HEK293 (cell line): ENCODE data around the gene HEATR5B.

Source experiments
- OVOL3 ChIP-seq: fragments of 450-650 bp; formaldehyde crosslinking; IDR thresholded peaks from 2 replicates; pipeline ENCODE4 v1.5.1; 2016; ENCODE audit warnings: missing biosample characterization, missing genetic modification characterization
- ZBTB20 ChIP-seq: fragments of 450-650 bp; formaldehyde crosslinking; IDR thresholded peaks from 2 replicates; pipeline ENCODE4 v1.5.1; 2016; ENCODE audit warnings: missing biosample characterization, missing genetic modification characterization
- ZNF174 ChIP-seq: fragments of 450-650 bp; formaldehyde crosslinking; IDR thresholded peaks from 2 replicates; pipeline ENCODE4 v1.5.0; 2017; ENCODE audit warnings: missing biosample characterization, mild to moderate bottlenecking, missing genetic modification characterization
- ZNF658 ChIP-seq: fragments of 450-650 bp; formaldehyde crosslinking; IDR thresholded peaks from 2 replicates; pipeline ENCODE4; 2016; ENCODE audit warnings: missing biosample characterization, missing genetic modification characterization
- ZSCAN16 ChIP-seq: fragments of 450-650 bp; formaldehyde crosslinking; IDR thresholded peaks from 2 replicates; pipeline ENCODE4 v1.5.1; 2016; ENCODE audit warnings: missing biosample characterization, missing genetic modification characterization
- TF ChIP-seq, protein P1 (sequence below): fragments of 450-650 bp; formaldehyde crosslinking; IDR thresholded peaks from 2 replicates; pipeline ENCODE4 v1.5.1; 2016; ENCODE audit warnings: missing biosample characterization, missing genetic modification characterization
- TF ChIP-seq, protein P2 (sequence below): fragments of 450-650 bp; formaldehyde crosslinking; IDR thresholded peaks from 2 replicates; pipeline ENCODE4 v1.5.1; 2016; ENCODE audit warnings: missing biosample characterization, missing genetic modification characterization

DNA sequence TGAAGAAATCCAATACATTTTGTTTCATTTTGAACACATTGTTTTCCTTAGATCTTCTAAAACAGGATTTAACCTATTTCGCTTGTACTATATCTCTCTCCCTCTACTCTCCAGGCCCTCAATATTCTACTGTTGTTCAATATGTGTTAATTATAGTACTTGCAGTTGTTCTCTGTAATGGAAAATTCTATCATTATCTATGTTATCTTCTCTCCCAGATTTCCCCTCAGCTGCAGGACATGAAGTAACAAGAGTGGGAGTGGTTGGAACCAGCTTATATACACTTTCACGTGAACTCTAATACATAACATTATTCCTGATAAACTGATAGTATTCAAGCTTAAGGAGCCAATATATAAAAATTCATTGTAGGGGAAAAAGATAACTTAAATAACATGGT is 110.9 kb downstream of the HEATR5B start:
- TF ChIP-seq, protein P1, sequence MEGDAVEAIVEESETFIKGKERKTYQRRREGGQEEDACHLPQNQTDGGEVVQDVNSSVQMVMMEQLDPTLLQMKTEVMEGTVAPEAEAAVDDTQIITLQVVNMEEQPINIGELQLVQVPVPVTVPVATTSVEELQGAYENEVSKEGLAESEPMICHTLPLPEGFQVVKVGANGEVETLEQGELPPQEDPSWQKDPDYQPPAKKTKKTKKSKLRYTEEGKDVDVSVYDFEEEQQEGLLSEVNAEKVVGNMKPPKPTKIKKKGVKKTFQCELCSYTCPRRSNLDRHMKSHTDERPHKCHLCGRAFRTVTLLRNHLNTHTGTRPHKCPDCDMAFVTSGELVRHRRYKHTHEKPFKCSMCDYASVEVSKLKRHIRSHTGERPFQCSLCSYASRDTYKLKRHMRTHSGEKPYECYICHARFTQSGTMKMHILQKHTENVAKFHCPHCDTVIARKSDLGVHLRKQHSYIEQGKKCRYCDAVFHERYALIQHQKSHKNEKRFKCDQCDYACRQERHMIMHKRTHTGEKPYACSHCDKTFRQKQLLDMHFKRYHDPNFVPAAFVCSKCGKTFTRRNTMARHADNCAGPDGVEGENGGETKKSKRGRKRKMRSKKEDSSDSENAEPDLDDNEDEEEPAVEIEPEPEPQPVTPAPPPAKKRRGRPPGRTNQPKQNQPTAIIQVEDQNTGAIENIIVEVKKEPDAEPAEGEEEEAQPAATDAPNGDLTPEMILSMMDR (tag by site-specific recombination): no peak
- TF ChIP-seq OVOL3 (tag by site-specific recombination) (no peak), ZBTB20 (tag by site-specific recombination) (no peak), ZNF658 (tag by site-specific recombination) (no peak), ZSCAN16 (tag by site-specific recombination) (no peak), ZNF174 (tag by site-specific recombination) (no peak)
- TF ChIP-seq, protein P2, sequence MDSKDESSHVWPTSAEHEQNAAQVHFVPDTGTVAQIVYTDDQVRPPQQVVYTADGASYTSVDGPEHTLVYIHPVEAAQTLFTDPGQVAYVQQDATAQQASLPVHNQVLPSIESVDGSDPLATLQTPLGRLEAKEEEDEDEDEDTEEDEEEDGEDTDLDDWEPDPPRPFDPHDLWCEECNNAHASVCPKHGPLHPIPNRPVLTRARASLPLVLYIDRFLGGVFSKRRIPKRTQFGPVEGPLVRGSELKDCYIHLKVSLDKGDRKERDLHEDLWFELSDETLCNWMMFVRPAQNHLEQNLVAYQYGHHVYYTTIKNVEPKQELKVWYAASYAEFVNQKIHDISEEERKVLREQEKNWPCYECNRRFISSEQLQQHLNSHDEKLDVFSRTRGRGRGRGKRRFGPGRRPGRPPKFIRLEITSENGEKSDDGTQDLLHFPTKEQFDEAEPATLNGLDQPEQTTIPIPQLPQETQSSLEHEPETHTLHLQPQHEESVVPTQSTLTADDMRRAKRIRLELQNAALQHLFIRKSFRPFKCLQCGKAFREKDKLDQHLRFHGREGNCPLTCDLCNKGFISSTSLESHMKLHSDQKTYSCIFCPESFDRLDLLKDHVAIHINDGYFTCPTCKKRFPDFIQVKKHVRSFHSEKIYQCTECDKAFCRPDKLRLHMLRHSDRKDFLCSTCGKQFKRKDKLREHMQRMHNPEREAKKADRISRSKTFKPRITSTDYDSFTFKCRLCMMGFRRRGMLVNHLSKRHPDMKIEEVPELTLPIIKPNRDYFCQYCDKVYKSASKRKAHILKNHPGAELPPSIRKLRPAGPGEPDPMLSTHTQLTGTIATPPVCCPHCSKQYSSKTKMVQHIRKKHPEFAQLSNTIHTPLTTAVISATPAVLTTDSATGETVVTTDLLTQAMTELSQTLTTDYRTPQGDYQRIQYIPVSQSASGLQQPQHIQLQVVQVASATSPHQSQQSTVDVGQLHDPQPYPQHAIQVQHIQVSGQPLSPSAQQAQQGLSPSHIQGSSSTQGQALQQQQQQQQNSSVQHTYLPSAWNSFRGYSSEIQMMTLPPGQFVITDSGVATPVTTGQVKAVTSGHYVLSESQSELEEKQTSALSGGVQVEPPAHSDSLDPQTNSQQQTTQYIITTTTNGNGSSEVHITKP: no peak
